ENCODE measurements around the gene ATMIN. TPM values are rescaled to one million over a fixed set of nuclear protein-coding genes. Genes with fewer than 3 reads are reported as not detected.

ATMIN gene
- total and polyA plus RNA-seq, 2 of the 13 experiments (the other 11 are each of a cell fraction or from before 2014, with no cell fraction given), result 34.6 to 60.4 TPM

GRCh38 chr16:81095953-81096714 lies 60.5 kb downstream of the ATMIN start, which contains the start of gene GCSH (continued):
- no peak for TF ChIP-seq ZBTB44 (CRISPR knock-in tag; IDR thresholded peaks at IDR 0.05)
- peak; percentile 39 for TF ChIP-seq RARG (CRISPR knock-in tag; IDR thresholded peaks at IDR 0.05; ENCODE audit: low read depth)
- no peak for TF ChIP-seq GPN1 (CRISPR knock-in tag; IDR thresholded peaks at IDR 0.05; ENCODE audit: borderline replicate concordance)
- no peak for TF ChIP-seq ZSCAN29 (CRISPR knock-in tag; conservative IDR thresholded peaks at IDR 0.05)
- TF ChIP-seq ZNF616 (CRISPR knock-in tag; IDR thresholded peaks at IDR 0.05; ENCODE audit: low read depth), result peak; percentile 83
- no peak for TF ChIP-seq ZFP36L2 (CRISPR knock-in tag; IDR thresholded peaks at IDR 0.05)
- TF ChIP-seq POGK (CRISPR knock-in tag; conservative IDR thresholded peaks at IDR 0.05), result peak; percentile 87
- TF ChIP-seq ZBTB25 (CRISPR knock-in tag; IDR thresholded peaks at IDR 0.05), result peak; percentile 34; the same call in 1 of the 2 replicates
- TF ChIP-seq KAT8 (CRISPR knock-in tag; IDR thresholded peaks at IDR 0.05), result peak; percentile 55; the same call in 1 of the 2 replicates
- TF ChIP-seq RNF2 (conservative IDR thresholded peaks at IDR 0.05; ENCODE audit: low read depth), result peak; percentile 99
- no peak for TF ChIP-seq TCF7L2 (IDR thresholded peaks at IDR 0.05; ENCODE audit: low read depth, low read length)
- TF ChIP-seq ZMAT3 (CRISPR knock-in tag; conservative IDR thresholded peaks at IDR 0.05), result peak; percentile 94
- TF ChIP-seq TFAP4 (IDR thresholded peaks at IDR 0.05; ENCODE audit: borderline replicate concordance, low read depth), result no peak
- TF ChIP-seq ISL2 (CRISPR knock-in tag; IDR thresholded peaks at IDR 0.05), result peak; percentile 16; the same call in 1 of the 2 replicates
- TF ChIP-seq SSRP1 (CRISPR knock-in tag; IDR thresholded peaks at IDR 0.05), result no peak
- TF ChIP-seq ZBTB4 (CRISPR knock-in tag; IDR thresholded peaks at IDR 0.05; ENCODE audit: borderline replicate concordance), result no peak
- peak; percentile 34 for TF ChIP-seq ZNF770 (CRISPR knock-in tag; IDR thresholded peaks at IDR 0.05)
- 0 out of 2 replicates have a peak, but pooled peaks have one; percentile 20 for TF ChIP-seq SP1 (IDR thresholded peaks at IDR 0.05)
- peak; percentile 84 for TF ChIP-seq SP1 (CRISPR knock-in tag; IDR thresholded peaks at IDR 0.05)
- TF ChIP-seq CEBPG (CRISPR knock-in tag; IDR thresholded peaks at IDR 0.05), result no peak
